ENCODE results near the gene PCED1A. TPM values are rescaled to one million over a fixed set of nuclear protein-coding genes. Genes with fewer than 3 reads are reported as not detected.

Gene PCED1A
- total RNA-seq, 4 donors from 2014 or later = 2.6 to 9.3 (median 5.7) TPM

GRCh38 chr20:2804852-2805688, 35.4 kb downstream of the PCED1A start:
- H3K4me3 ChIP-seq = no peak overlapping the region
- peaks cover 0 to 7% (median 0%) of the 10 kb centered on the region in 3 donors for H3K9me3 ChIP-seq
- DNase-seq = no peak
- H3K27ac ChIP-seq = no peak overlapping the region
- intact Hi-C loops (cut with DNase I; ENCODE audit: low total_unique reads) (no loop called here), in situ Hi-C loops (cut with MboI; ENCODE audit: low sequenced_read_pairs in 4 of 4) (no loop called here)
- no peak for ATAC-seq
- peaks cover 52 to 77% (median 63%) of the 10 kb centered on the region in 3 donors for H3K27me3 ChIP-seq
- TF ChIP-seq CTCF (IDR thresholded peaks at IDR 0.05 in 4 of 5, conservative IDR thresholded peaks at IDR 0.05 in 1 of 5) (no peak), POLR2A (IDR thresholded peaks at IDR 0.05) (no peak)
- H3K36me3 ChIP-seq = no peaks in the 10 kb centered on the region
- no peaks in the 10 kb centered on the region for H3K4me1 ChIP-seq

- H3K4me1 ChIP-seq = peaks cover 0 to 6% of the 10 kb centered on the region in 2 donors
- H3K4me3 ChIP-seq = no peak overlapping the region
- TF ChIP-seq POLR2A (IDR thresholded peaks at IDR 0.05) = no peak
- no peak for TF ChIP-seq CTCF (IDR thresholded peaks at IDR 0.05 in 4 of 5, conservative IDR thresholded peaks at IDR 0.05 in 1 of 5)
- ATAC-seq (no peak), DNase-seq (no peak)
- in situ Hi-C loops (cut with MboI; ENCODE audit: low sequenced_read_pairs in 4 of 4) (no loop called here), intact Hi-C loops (cut with DNase I; ENCODE audit: low total_unique reads) (no loop called here)
- peaks cover 59 to 83% (median 72%) of the 10 kb centered on the region in 3 donors for H3K27me3 ChIP-seq
- no peaks in the 10 kb centered on the region for H3K36me3 ChIP-seq
- H3K9me3 ChIP-seq = peaks cover 0 to 7% (median 0%) of the 10 kb centered on the region in 3 donors
- H3K27ac ChIP-seq = no peak overlapping the region
Observed at GRCh38 chr20:2804041-2804828, 36.2 kb downstream of the PCED1A start.

GRCh38 chr20:2801286-2801728, 39.1 kb downstream of the PCED1A start:
- Histone ChIP-seq H3K9me3 (peaks cover 0 to 7% (median 0%) of the 10 kb centered on the region in 3 donors), H3K4me1 (peaks cover 0 to 6% of the 10 kb centered on the region in 2 donors), H3K27ac (no peak overlapping the region), H3K4me3 (no peak overlapping the region), H3K27me3 (peaks cover 59 to 80% (median 75%) of the 10 kb centered on the region in 3 donors), H3K36me3 (no peaks in the 10 kb centered on the region)
- TF ChIP-seq CTCF (IDR thresholded peaks at IDR 0.05 in 4 of 5, conservative IDR thresholded peaks at IDR 0.05 in 1 of 5) (no peak), POLR2A (IDR thresholded peaks at IDR 0.05) (no peak)
- ATAC-seq (no peak), DNase-seq (no peak)
- intact Hi-C loops (cut with DNase I; ENCODE audit: low total_unique reads) = no loop called here
- in situ Hi-C loops (cut with MboI; ENCODE audit: low sequenced_read_pairs in 4 of 4) = no loop called here

- no peak for ATAC-seq
- TF ChIP-seq POLR2A (IDR thresholded peaks at IDR 0.05) (no peak), CTCF (IDR thresholded peaks at IDR 0.05 in 4 of 5, conservative IDR thresholded peaks at IDR 0.05 in 1 of 5) (no peak)
- peaks cover 0 to 7% (median 0%) of the 10 kb centered on the region in 3 donors for H3K9me3 ChIP-seq
- H3K27ac ChIP-seq = no peak within 1 kb of the TSS
- peak within 1 kb of the TSS in 3 of 4 donors; percentile 9 to 20 (median 10) for H3K4me3 ChIP-seq
- peaks cover 53 to 74% (median 72%) of the 10 kb centered on the region in 3 donors for H3K27me3 ChIP-seq
- no peak for DNase-seq
- in situ Hi-C loops (cut with MboI; ENCODE audit: low sequenced_read_pairs in 4 of 4) (no loop called here), intact Hi-C loops (cut with DNase I; ENCODE audit: low total_unique reads) (no loop called here)
- no peaks in the 10 kb centered on the region for H3K36me3 ChIP-seq
- peaks cover 0 to 6% of the 10 kb centered on the region in 2 donors for H3K4me1 ChIP-seq
Observed at GRCh38 chr20:2800521-2801285, 39.8 kb downstream of the PCED1A start, which contains the start of gene CPXM1. CPXM1 (minus strand) TSS chr20:2800627; CDS start chr20:2800572, 55 bp downstream.
